SK-N-DZ (cell line): ENCODE data around the gene ZNF618.

Experiments
- DNase-seq: peaks from one replicate; pipeline ENCODE4 v3.0.0-alpha.2; 2015; ENCODE audit warnings: low spot score

Gene ZNF618

DNA sequence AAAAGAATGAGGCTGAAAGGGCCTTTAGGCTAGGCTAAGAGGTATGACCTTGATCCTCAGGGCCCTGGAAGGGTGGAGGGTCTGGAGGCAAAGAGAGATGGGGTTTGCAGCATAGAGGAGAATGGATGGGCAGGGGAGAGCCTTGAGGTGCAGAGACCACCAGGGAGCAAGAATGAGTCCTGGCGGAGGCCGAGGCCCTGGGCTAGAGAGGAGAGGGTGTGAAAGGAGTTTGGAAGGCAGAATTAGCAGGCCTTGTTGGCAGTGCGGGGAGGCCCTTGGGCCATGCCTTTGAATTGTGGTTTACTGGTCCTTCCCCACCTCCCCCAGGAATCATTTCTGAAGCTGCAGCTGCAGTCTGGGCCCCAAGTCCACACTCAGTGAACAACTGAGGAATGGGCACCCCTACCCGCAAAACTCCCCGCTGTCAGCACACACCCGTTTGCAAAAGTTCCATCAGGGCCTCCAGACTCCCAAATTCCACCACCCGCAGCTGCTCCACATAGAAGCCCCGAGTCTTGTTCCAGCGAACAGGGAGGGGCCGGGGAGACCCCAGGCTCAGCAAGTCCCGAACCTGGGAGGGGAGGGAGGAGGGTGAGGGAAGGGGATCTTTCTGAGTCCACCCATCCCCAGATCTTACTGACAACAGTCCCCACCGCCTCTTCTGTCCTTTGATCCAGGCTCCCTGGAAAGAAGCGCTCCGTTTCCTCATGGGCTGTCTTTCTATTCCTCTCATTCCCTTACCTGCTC lies 220.9 kb downstream of the ZNF618 start:
- no peak for DNase-seq

DNA sequence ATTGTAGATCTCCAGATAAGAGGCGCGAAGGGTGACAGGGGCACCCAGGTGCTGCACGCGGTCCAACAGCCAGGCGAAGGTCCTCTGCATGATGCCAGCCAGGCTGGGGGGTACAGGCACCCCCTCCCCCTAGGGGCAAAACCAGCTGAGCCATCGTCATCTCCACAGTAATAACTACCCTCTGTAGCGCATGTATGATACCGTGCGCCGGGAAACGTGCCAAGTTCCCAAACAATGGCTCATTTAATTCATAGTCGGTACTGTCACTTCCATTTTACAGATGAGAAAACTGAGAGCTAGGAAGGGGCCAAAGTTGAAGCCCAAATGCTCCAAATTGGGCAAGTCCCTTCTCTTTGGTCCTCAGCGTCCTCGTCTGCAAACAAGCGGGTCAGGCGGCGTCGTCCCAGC lies 221.5 kb downstream of the ZNF618 start:
- no peak for DNase-seq

DNA sequence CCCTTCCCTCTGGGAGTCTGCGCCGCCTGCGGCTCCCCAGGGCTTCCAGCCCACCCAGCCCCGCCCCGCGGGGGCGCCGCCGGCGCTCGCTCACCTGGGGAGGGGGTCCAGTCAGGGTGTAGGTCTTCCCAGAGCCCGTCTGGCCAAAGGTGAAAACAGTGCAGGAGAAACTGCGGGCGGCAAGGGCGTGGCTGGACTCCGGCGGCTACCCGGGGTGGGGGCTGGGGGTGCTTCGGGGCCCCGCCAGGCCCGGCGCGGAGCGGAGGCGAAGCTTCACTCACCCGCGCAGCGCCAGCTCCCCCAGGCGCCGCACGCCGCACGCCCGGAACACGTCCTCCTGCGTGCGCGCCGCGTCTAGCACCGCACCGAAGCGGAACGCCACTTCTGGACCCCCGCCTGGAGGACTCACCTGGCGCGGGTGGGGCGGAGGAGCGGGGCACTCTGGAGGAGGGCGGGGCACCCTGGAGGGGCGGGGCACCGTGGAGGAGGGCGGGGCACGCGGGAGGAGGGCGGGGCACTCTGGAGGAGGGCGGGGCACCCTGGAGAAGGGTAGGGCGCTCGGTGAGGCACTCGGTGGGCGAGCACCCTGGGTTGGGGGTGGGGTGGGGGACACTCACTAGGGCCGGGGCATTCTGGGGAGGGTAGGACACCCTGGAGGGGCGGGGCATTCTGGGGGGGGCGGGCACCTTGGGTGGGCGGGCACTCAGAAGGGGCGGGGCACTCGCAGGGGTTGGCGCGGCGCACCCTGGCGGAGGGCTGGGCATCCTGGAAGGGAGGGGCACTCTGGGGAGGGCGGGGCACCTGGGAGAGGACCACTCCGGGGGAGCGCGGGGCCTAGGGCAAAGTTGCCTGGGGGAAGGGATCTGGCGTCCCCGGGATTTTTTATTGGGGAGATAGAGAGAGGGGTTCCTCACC lies 222.2 kb downstream of the ZNF618 start:
- DNase-seq, result no peak

DNA sequence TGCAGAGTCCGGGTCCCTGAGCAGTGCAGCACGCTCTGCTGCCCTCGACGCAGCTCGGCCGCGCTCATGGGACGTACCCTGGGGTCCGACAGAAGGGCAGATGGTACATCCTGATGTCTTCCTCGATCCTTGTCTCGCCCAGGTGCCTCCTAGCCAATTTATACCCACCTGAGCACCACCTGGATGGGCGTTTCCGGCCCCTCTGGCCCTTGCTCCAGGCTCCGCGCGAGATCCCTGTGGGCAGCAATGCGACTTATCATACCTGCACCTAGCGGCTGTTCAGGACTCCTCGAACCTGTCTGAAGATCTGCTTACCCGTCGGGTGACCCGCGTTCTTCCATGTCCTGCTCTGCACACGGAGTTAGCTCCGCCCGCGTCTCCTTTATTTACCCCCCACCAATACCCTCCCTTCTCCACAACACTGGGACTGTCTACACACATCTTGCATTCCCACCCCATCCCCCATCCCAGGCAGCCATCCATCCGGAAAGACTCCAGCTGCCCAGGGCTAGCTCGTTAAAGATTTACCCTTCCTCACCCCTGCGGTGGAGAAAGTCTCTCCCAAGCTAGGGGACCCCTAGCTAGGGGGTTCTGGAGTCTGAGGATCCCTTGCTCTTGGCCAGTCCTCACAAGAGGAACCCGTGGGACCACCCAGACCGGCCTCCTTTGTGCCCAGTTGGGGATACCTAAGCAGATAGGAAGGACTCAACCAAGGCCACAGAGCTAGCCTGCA lies 223.0 kb downstream of the ZNF618 start, which contains the start of gene KIF12:
Gene KIF12 (minus strand): TSS at position 357 of the 733 bp plus-strand sequence. CDS start 16 bp downstream, at position 341.
- no peak for DNase-seq

DNA sequence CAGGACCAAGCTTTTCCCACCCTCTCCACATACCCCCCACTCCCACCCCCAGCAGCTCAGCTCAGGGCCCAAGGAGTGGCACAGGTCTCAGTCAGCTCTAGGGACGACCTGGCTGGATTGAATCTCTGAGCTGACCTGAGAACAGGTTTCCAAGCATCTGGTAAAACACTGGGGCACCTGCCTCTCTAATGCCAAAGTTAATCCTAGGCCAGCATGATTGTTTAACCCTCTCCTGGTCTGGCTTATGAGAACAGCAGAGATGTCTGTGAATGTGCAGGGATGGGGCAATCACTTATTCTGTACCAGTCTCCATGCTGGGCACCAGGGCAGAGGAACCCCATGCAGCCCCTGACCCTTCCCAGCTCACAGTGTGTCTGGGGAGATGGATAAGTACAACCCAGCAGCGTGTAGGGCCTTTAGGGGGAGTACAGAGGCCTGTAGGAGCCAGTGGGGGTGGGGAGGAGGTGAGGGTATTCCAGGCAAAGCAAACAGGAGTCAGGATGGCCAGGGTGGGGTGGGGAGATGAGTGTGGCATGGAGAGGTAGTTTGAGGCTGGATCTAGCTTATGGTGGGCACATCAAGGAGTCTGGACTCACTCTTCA lies 223.7 kb downstream of the ZNF618 start:
- DNase-seq, result no peak

DNA sequence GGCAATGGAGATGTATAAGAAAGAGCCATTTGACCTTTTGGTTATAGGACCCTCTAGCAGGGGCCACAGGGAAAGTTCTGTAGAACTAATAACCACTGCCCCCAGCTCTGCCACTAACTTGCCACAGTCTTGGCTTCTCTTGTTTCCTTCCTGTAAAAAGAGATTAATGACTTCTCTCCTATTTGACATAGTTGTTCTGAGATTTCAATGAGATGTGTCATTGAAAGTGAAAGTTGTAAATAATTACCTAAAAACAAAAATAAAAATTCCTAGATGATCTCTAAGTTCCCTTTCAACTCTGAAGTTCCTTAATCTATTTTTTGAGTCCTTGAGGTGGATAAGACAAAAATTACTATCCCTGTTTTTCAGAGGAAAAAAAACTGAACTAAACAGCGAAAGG lies 224.4 kb downstream of the ZNF618 start:
- DNase-seq, result no peak

DNA sequence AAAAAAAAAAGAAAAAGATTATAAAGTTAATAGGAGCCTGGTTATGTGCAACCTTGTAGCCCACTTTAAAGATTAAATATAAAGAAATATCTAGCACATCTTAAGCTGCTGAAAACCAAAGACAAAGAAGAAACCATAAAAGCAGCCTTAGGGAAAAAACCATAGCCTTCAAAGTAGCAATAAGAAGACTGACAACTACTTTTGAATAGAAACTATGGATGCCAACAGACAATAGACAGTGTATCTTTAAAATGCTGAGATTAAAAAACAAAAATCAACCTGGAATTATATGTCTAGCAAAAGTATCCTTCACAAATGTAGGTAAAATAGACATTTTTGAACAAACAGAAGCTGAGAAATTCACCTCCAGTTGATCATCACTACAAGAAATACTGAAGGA lies 226.4 kb downstream of the ZNF618 start:
- DNase-seq, result no peak

DNA sequence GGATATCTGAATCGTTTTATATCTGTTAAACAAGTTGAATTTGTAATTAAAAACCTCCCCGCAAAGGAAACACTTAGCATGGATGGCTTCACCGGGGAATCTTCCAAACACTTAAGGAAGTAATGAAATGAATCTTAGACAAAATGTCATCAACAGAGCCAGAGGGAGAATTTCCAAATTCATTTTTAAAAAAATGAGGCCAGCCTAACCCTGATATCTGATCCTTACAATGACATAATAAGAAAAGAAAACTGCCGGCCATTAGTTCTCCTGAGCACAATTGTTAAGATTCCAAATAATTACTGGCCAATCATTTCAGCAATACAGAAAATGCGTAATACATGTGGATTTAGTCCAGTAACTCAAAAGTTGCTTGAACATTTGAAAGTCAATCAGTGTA lies 229.1 kb downstream of the ZNF618 start:
- no peak for DNase-seq
